HT1080 (cell line): ENCODE data around the gene KLC1. TPM values are rescaled to one million over a fixed set of nuclear protein-coding genes. Genes with fewer than 3 reads are reported as not detected.

Experiments used
- DNase-seq: peaks from one replicate; pipeline ENCODE4 v3.0.0-alpha.2; 2015; ENCODE audit warnings: low read depth
- total RNA-seq: library from RNA; depleted of rRNA; stranded (reverse); fragments of >200 nt; shearing (Covaris generic); gene quantifications from 2 replicates; pipeline ENCODE4 v1.2.3, GENCODE V29; 2014

Gene KLC1
- total RNA-seq, 1 experiment from 2014 or later: 163 TPM

GRCh38 chr14:103702497-103703432 is 73.8 kb downstream of the KLC1 start:
- DNase-seq: no peak

GRCh38 chr14:103703433-103704385 is 74.7 kb downstream of the KLC1 start:
- DNase-seq: no peak

- no peak for DNase-seq
Measured at GRCh38 chr14:103704708-103705107, 75.7 kb downstream of the KLC1 start.

- no peak for DNase-seq
Measured at GRCh38 chr14:103705118-103705503, 76.1 kb downstream of the KLC1 start.

- no peak for DNase-seq
Measured at GRCh38 chr14:103705504-103706284, 76.7 kb downstream of the KLC1 start.

GRCh38 chr14:103706551-103707328 is 77.7 kb downstream of the KLC1 start:
- DNase-seq: no peak

GRCh38 chr14:103707329-103708263 is 78.6 kb downstream of the KLC1 start:
- no peak for DNase-seq

GRCh38 chr14:103708750-103709187 is 79.8 kb downstream of the KLC1 start:
- DNase-seq: no peak

- DNase-seq: no peak
Measured at GRCh38 chr14:103709814-103710213, 80.8 kb downstream of the KLC1 start.

- DNase-seq: no peak
Measured at GRCh38 chr14:103710771-103711377, 81.9 kb downstream of the KLC1 start.

GRCh38 chr14:103711516-103712431 is 82.8 kb downstream of the KLC1 start:
- no peak for DNase-seq

GRCh38 chr14:103712633-103713247 is 83.7 kb downstream of the KLC1 start:
- DNase-seq: no peak

- DNase-seq: no peak
Measured at GRCh38 chr14:103713304-103714062, 84.5 kb downstream of the KLC1 start.

GRCh38 chr14:103714063-103714724 is 85.2 kb downstream of the KLC1 start:
- DNase-seq: no peak

GRCh38 chr14:103715052-103716000 is 86.3 kb downstream of the KLC1 start, which contains the start of the genes XRCC3 and ZFYVE21:
XRCC3 (minus strand) TSS chr14:103715451; CDS start chr14:103711087, 4,364 bp downstream.
ZFYVE21 (plus strand) TSS chr14:103715810; CDS start chr14:103715842, 32 bp downstream.
- DNase-seq: peak; percentile 99
